Jurkat, Clone E6-1 (cell line): Measurements from ENCODE around the gene KIF3C.
A peak's percentile ranks its signal among the peaks of the same experiment; 100 is the strongest.
"Not testable (repeated sequence)": the region's sequence is repeated elsewhere in the genome, so short reads cannot be mapped to it uniquely, and the experiment has no call there.

ENCODE experiments used
- DNase-seq: peaks from one replicate; pipeline ENCODE4 v3.0.0-alpha.2; 2011; ENCODE audit warnings: low read depth, low spot score
- H3K4me3 ChIP-seq: 2 replicates; pipeline ENCODE4 v1.5.1; 2011; ENCODE audit warnings: mild to moderate bottlenecking, low read length, control low read depth, moderate library complexity

Gene KIF3C

GRCh38 chr2:25928668-25929067, 53.6 kb downstream of the KIF3C start:
- DNase-seq, result no peak
- no peak overlapping the region for H3K4me3 ChIP-seq

GRCh38 chr2:25926984-25927756, 55.1 kb downstream of the KIF3C start:
- no peak overlapping the region for H3K4me3 ChIP-seq
- no peak for DNase-seq

GRCh38 chr2:25922501-25922900, 59.8 kb downstream of the KIF3C start:
- DNase-seq, result no peak
- H3K4me3 ChIP-seq, result no peak overlapping the region

- H3K4me3 ChIP-seq, result no peak overlapping the region
- no peak for DNase-seq
These were observed 61.4 kb downstream of the KIF3C start for GRCh38 chr2:25920786-25921415.

GRCh38 chr2:25920336-25920735, 62.0 kb downstream of the KIF3C start:
- DNase-seq, result no peak

GRCh38 chr2:25917832-25918231, 64.5 kb downstream of the KIF3C start:
- DNase-seq, result no peak
- H3K4me3 ChIP-seq, result no peak overlapping the region

More at GRCh38 chr2:25920336-25920735, 62.0 kb downstream of the KIF3C start:
- no peak overlapping the region for H3K4me3 ChIP-seq

- H3K4me3 ChIP-seq, DNase-seq: not testable (repeated sequence)
These were observed 64.9 kb downstream of the KIF3C start for GRCh38 chr2:25917411-25917810.

- DNase-seq, result peak; percentile 85
- H3K4me3 ChIP-seq, result peak overlapping the region; percentile 36
These were observed 66.1 kb downstream of the KIF3C start for GRCh38 chr2:25915944-25916772.

GRCh38 chr2:25915411-25915810, 66.9 kb downstream of the KIF3C start:
- DNase-seq, H3K4me3 ChIP-seq: not testable (repeated sequence)

GRCh38 chr2:25913696-25913973, 68.7 kb downstream of the KIF3C start:
- not testable (repeated sequence) for H3K4me3 ChIP-seq, DNase-seq

- no peak overlapping the region for H3K4me3 ChIP-seq
- DNase-seq, result peak; percentile 18
These were observed 69.2 kb downstream of the KIF3C start for GRCh38 chr2:25912851-25913695.

GRCh38 chr2:25909574-25909973, 72.7 kb downstream of the KIF3C start:
- not testable (repeated sequence) for H3K4me3 ChIP-seq, DNase-seq

- no peak for DNase-seq
- H3K4me3 ChIP-seq, result no peak overlapping the region
These were observed 77.2 kb downstream of the KIF3C start for GRCh38 chr2:25905126-25905525.

- no peak overlapping the region for H3K4me3 ChIP-seq
- DNase-seq, result no peak
These were observed 79.0 kb downstream of the KIF3C start for GRCh38 chr2:25903216-25903776.

- H3K4me3 ChIP-seq, result no peak overlapping the region
- DNase-seq, result no peak
These were observed 82.8 kb downstream of the KIF3C start for GRCh38 chr2:25899404-25899970.

- DNase-seq, result no peak
- no peak overlapping the region for H3K4me3 ChIP-seq
These were observed 84.8 kb downstream of the KIF3C start for GRCh38 chr2:25897506-25897905.

GRCh38 chr2:25896308-25896707, 86.0 kb downstream of the KIF3C start:
- not testable (repeated sequence) for H3K4me3 ChIP-seq

GRCh38 chr2:25895610-25896009, 86.7 kb downstream of the KIF3C start:
- DNase-seq, result no peak
- H3K4me3 ChIP-seq, result no peak overlapping the region

More at GRCh38 chr2:25896308-25896707, 86.0 kb downstream of the KIF3C start:
- not testable (repeated sequence) for DNase-seq

GRCh38 chr2:25895018-25895417, 87.3 kb downstream of the KIF3C start:
- no peak for DNase-seq
- H3K4me3 ChIP-seq, result no peak overlapping the region
